GM18909 (cell line): ENCODE results near the gene TMEM52B.

Source experiments
- ATAC-seq: cut with Tn5 transposase; IDR thresholded peaks from one replicate; pipeline ENCODE4 v1.9.1; 2021; ENCODE audit warnings: mild to moderate bottlenecking; ENCODE audit not compliant: unreplicated experiment, poor library complexity

TMEM52B gene

DNA sequence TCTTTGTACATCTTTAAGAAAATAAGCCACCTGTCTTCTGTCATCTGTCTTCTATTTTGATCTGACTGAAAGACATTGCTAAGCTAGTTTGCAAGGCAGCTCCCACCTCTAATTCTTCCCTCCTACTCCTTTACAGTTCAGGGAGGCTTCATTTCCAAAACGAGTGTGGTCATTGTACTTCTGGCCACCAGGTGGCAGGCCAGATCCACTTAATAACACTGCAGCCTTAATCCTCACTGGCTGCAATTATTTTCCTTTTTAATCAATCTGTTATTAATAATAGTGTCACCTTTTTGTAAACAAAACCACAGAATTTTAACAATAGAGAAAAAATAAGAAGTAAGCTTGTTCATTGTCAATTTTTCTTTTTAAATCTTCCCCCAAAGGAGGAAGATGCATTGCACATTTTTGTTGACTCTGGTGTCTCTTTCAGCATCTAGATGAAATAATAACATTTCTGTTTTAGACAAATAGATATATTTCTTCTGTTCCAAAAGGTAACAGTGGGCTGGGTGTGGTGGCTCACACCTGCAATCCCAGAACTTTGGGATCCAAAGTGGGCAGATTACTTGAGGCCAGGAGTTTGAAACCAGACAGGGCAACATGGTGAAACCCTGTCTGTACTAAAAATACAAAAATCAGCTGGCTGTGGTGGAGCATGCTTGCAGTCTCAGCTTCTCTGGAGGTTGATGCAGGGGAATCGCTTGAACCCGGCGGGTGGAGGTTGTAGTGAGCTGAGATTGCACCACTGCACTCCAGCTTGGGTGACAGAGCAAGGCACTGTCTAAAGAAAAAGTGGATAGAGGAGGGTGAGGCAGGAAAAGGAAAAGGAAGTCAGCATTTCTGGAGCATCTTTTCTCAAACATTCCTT is 57.2 kb downstream of the TMEM52B start:
- ATAC-seq = no peak

DNA sequence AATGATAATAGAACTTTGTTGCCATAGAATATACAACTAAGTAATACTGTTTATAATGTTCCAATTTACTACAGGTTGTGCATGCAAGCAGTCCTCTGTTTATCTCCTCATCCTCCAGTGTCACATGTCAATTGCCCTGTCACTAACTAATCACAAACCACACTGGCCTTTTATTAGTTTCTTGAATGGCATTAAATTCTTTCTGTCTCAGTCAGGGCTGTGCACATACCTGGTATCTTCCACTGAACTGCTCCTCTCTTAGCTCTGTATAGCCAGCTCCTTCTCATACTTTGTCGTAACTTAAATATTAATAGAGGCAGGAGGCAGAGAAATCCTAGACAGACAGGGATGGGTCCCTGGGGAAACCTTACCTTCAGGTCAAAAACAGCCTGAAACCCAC is 57.9 kb downstream of the TMEM52B start:
- no peak for ATAC-seq

DNA sequence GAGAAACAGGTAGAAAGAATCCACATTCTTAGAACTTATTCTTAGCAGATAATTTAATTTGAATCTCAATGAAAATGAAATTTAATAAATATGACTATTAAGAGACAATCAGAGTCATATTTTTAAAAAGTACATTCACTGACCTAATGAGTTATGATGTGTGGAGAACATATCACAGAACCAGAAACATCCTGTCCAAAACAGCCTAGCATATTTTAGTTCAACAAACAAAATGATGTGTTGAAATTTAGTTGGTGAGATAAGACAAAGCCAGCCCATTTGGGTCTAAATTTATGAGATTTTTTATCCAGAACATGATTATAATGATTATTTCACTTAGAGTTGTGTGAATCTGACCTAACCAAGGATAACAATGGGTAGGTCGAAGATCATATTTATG is 59.7 kb downstream of the TMEM52B start:
- no peak for ATAC-seq

DNA sequence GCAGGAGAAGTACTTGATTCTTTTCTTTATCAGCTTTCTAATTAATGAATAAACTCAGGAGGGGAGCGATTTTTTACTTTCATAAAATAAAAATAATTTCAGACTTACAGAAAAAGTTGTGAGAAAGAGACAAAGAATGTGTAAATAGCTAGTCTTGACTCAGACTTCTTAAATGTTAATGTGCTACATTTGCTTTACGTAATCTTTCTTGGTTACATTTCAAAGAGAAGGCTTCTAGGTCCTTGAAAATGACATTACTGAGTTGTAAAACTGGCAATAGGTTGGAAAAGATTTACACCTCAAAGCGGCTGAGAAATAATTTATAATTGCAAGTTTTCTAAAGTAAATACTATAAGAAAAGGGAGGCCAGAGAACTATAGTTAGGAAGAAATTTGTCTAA is 62.5 kb downstream of the TMEM52B start:
- ATAC-seq = no peak
